B cell (primary cell): ENCODE data around the gene PLCB1. TPM values are rescaled to one million over a fixed set of nuclear protein-coding genes. Genes with fewer than 3 reads are reported as not detected.
A peak's percentile ranks its signal among the peaks of the same experiment; 100 is the strongest.

ENCODE experiments used
- ATAC-seq: fragments of 200-7000 bp; cut with Tn5 transposase; one replicate; pipeline ENCODE4 v1.10.0; 2021; ENCODE audit warnings: low read depth, mild to moderate bottlenecking, moderate number of reproducible peaks, moderate library complexity
- CTCF ChIA-PET: fragments of 350-600 bp; sonication (Branson Sonifier 250); formaldehyde crosslinking; loops from one replicate; lab custom pipeline; 2021; ENCODE audit warnings: antibody characterized with exemption, inconsistent platforms; lab: Charles Lee
- POLR2A ChIA-PET: fragments of 350-600 bp; sonication (Branson Sonifier 250); formaldehyde crosslinking; loops from one replicate; lab custom pipeline; 2021; ENCODE audit warnings: antibody characterized with exemption; lab: Charles Lee
- DNase-seq: peaks from one replicate; pipeline ENCODE4 v3.0.0; 2013
- H2AFZ ChIP-seq: 2 replicates; pipeline ENCODE4 v1.6.1; 2012; ENCODE audit warnings: mild to moderate bottlenecking, low read depth, low read length; ENCODE audit not compliant: insufficient read depth, poor library complexity, severe bottlenecking
- H3K27ac ChIP-seq, 2 donors: 1 replicate in 1 of 2; 2 replicates in 1 of 2; pipeline ENCODE4 v1.5.1; 2012 to 2013; ENCODE audit warnings: low read length in 2 of 2, mild to moderate bottlenecking in 2 of 2, moderate library complexity in 1 of 2
- H3K27me3 ChIP-seq, 4 experiments: fragments of 200-600 bp in 1 of 4; sonication (generic) in 1 of 4; replicated peaks in 1 of 4; 1 replicate in 2 of 4; 2 replicates in 2 of 4; pipeline versions ENCODE4 v1.6.1 to v1.7.0; 2013 to 2016; ENCODE audit warnings: low read length in 3 of 4, mild to moderate bottlenecking in 2 of 4, mixed read lengths in 1 of 4, moderate library complexity in 1 of 4; ENCODE audit not compliant: insufficient read depth in 4 of 4, control insufficient read depth in 3 of 4; ENCODE audit errors: control extremely low read depth in 1 of 4
- H3K36me3 ChIP-seq, 2 experiments: replicated peaks in 1 of 2; 1 replicate in 1 of 2; 2 replicates in 1 of 2; pipeline versions ENCODE4 v1.6.1 to v1.7.1; 2013; ENCODE audit warnings: low read length in 1 of 2; ENCODE audit not compliant: insufficient read depth in 2 of 2, control insufficient read depth in 1 of 2; ENCODE audit errors: control extremely low read depth in 1 of 2, extremely low read depth in 1 of 2
- H3K4me1 ChIP-seq, 2 donors: fragments of 200-600 bp in 1 of 2; sonication (generic) in 1 of 2; 1 replicate in 1 of 2; 2 replicates in 1 of 2; pipeline versions ENCODE4 v1.5.1 to v1.6.1; 2013 to 2017; ENCODE audit warnings: low read length in 2 of 2; ENCODE audit not compliant: control insufficient read depth in 2 of 2, insufficient read depth in 2 of 2
- H3K4me2 ChIP-seq: replicated peaks from 2 replicates; pipeline ENCODE3; 2012; ENCODE audit warnings: mild to moderate bottlenecking, low read depth, low read length; ENCODE audit not compliant: poor library complexity, severe bottlenecking
- H3K4me3 ChIP-seq, 5 experiments: fragments of 200-600 bp in 1 of 5; sonication (generic) in 1 of 5; 1 replicate in 3 of 5; 2 replicates in 2 of 5; pipeline versions ENCODE4 v1.5.1 to v1.7.0; 2011 to 2016; ENCODE audit warnings: low read length in 4 of 5, mild to moderate bottlenecking in 4 of 5, low read depth in 2 of 5, control low read depth in 1 of 5, moderate library complexity in 1 of 5; ENCODE audit not compliant: insufficient read depth in 1 of 5; ENCODE audit errors: control extremely low read depth in 1 of 5, extremely low read depth in 1 of 5
- H3K79me2 ChIP-seq: fragments of 200-600 bp; sonication (generic); one replicate; pipeline ENCODE4 v1.6.0; 2016; ENCODE audit warnings: low read length; ENCODE audit not compliant: control insufficient read depth, insufficient read depth
- H3K9ac ChIP-seq: fragments of 200-600 bp; sonication (generic); 2 replicates; pipeline ENCODE4 v1.6.1; 2017; ENCODE audit warnings: mild to moderate bottlenecking, low read length, moderate library complexity
- H3K9me3 ChIP-seq, 3 donors: one replicate each; pipeline versions ENCODE4 v1.6.1 to v1.7.1; 2013; ENCODE audit warnings: low read length in 2 of 3; ENCODE audit not compliant: control insufficient read depth in 2 of 3, insufficient read depth in 1 of 3; ENCODE audit errors: control extremely low read depth in 1 of 3
- H4K20me1 ChIP-seq: 2 replicates; pipeline ENCODE4 v1.6.0; 2012; ENCODE audit warnings: mild to moderate bottlenecking, low read length; ENCODE audit not compliant: insufficient read depth, control insufficient read depth, poor library complexity, severe bottlenecking
- H3K27ac Mint-ChIP-seq: one replicate; pipeline ENCODE4 v1.8.0; 2021; ENCODE audit warnings: mixed read lengths
- H3K27me3 Mint-ChIP-seq: one replicate; pipeline ENCODE4 v1.8.0; 2021; ENCODE audit warnings: mixed read lengths
- H3K4me1 Mint-ChIP-seq: one replicate; pipeline ENCODE4 v1.8.0; 2021; ENCODE audit warnings: mixed read lengths
- H3K4me3 Mint-ChIP-seq: one replicate; pipeline ENCODE4 v1.8.0; 2021; ENCODE audit warnings: mixed read lengths
- H3K9me3 Mint-ChIP-seq: one replicate; pipeline ENCODE4 v1.8.0; 2022; ENCODE audit warnings: mixed read lengths; ENCODE audit not compliant: insufficient read depth
- CTCF ChIP-seq: fragments of 200-600 bp; IDR thresholded peaks from one replicate; pipeline ENCODE4 v1.8.0; 2022; ENCODE audit warnings: antibody characterized with exemption, mild to moderate bottlenecking
- EZH2 ChIP-seq: IDR thresholded peaks from 2 replicates; pipeline ENCODE4 v1.6.1; 2012; ENCODE audit warnings: borderline replicate concordance, low read depth, mild to moderate bottlenecking, moderate library complexity, low read length; ENCODE audit not compliant: insufficient read depth, poor library complexity, severe bottlenecking
- WGBS: methylation state at CpG from one replicate; pipeline ENCODE4 v1.1.5; 2013; ENCODE audit warnings: missing lambda C conversion rate; ENCODE audit not compliant: insufficient coverage; 5-methylcytosine and 5-hydroxymethylcytosine counted together
- intact Hi-C: fragments of 100-400 bp; cut with micrococcal nuclease; formaldehyde crosslinking; loops from one replicate; pipeline ENCODE4 v1.10.0; 2022
- polyA plus RNA-seq: library from polyadenylated mRNA; depleted of rRNA; stranded (reverse); fragments of >200 nt; gene quantifications from 2 replicates; pipeline ENCODE4 v1.2.3, GENCODE V29; 2012
- total RNA-seq, 2 donors: library from RNA; stranded (reverse); fragments of 120-200 nt in 1 of 2; gene quantifications; 1 replicate in 1 of 2; 2 replicates in 1 of 2; pipeline versions ENCODE4 v1.2.3 to v1.2.4, GENCODE V29; 2013 to 2022

PLCB1 gene
- total and polyA plus RNA-seq, 2 donors (not counting 1 experiment from before 2014, with no cell fraction given), result 0.18 to 0.47 TPM

GRCh38 chr20:8788831-8789230 lies 656.8 kb downstream of the PLCB1 start:
- no peak overlapping the region for H3K27ac ChIP-seq
- ATAC-seq (no peak), DNase-seq (no peak)
- POLR2A ChIA-PET, result no interaction called here
- intact Hi-C loops, result no loop called here
- H3K9ac ChIP-seq, result no peak overlapping the region
- H3K4me3 ChIP-seq, result no peak overlapping the region
- no peak overlapping the region for H2AFZ ChIP-seq
- H3K4me3 Mint-ChIP-seq, result no peak overlapping the region
- H3K79me2 ChIP-seq, result no peaks in the 10 kb centered on the region
- no peaks in the 10 kb centered on the region for H3K36me3 ChIP-seq
- no peak for TF ChIP-seq EZH2
- no peak for TF ChIP-seq CTCF
- H3K9me3 ChIP-seq, result no peaks in the 10 kb centered on the region
- CTCF ChIA-PET, result interaction anchor here (1.0 kb wide), 1 partner anchor 38 kb away, joined by 3 read pairs; no protein-coding TSS in a partner anchor
- no peaks in the 10 kb centered on the region for H3K27me3 ChIP-seq
- no peaks in the 10 kb centered on the region for H3K27me3 Mint-ChIP-seq
- H3K4me1 Mint-ChIP-seq, result no peaks in the 10 kb centered on the region
- no peak overlapping the region for H3K4me2 ChIP-seq
- no peak overlapping the region for H3K27ac Mint-ChIP-seq
- no peaks in the 10 kb centered on the region for H4K20me1 ChIP-seq
- H3K9me3 Mint-ChIP-seq, result no peaks in the 10 kb centered on the region
- no peaks in the 10 kb centered on the region for H3K4me1 ChIP-seq

- no peak overlapping the region for H3K4me2 ChIP-seq
- no peaks in the 10 kb centered on the region for H3K4me1 Mint-ChIP-seq
- no peak overlapping the region for H3K4me3 Mint-ChIP-seq
- WGBS, result 20% methylated on average over 1 of the region's 5 CpGs
- CTCF ChIA-PET, result interaction anchor here (1.1 kb wide), 2 partner anchors 9 to 69 kb away, joined by 3 read pairs; no protein-coding TSS in a partner anchor
- no peaks in the 10 kb centered on the region for H3K27me3 Mint-ChIP-seq
- no peaks in the 10 kb centered on the region for H3K9me3 ChIP-seq
- no peaks in the 10 kb centered on the region for H3K79me2 ChIP-seq
- peak; percentile 6 for DNase-seq
- TF ChIP-seq EZH2 (no peak), CTCF (peak; percentile 93)
- H3K36me3 ChIP-seq, result no peaks in the 10 kb centered on the region
- no peak for ATAC-seq
- H4K20me1 ChIP-seq, result no peaks in the 10 kb centered on the region
- H3K4me3 ChIP-seq, result no peak overlapping the region
- H3K9ac ChIP-seq, result no peak overlapping the region
- H3K4me1 ChIP-seq, result no peaks in the 10 kb centered on the region
- no peak overlapping the region for H3K27ac ChIP-seq
- intact Hi-C loops, result no loop called here
- no peak overlapping the region for H2AFZ ChIP-seq
- H3K9me3 Mint-ChIP-seq, result no peaks in the 10 kb centered on the region
- no peaks in the 10 kb centered on the region for H3K27me3 ChIP-seq
- POLR2A ChIA-PET, result no interaction called here
- H3K27ac Mint-ChIP-seq, result no peak overlapping the region
These were observed 658.5 kb downstream of the PLCB1 start for GRCh38 chr20:8790442-8791074.
